Bronchial epithelial cell (primary cell): Measurements from ENCODE around the gene NEDD4L. TPM values are rescaled to one million over a fixed set of nuclear protein-coding genes. Genes with fewer than 3 reads are reported as not detected.
A peak's percentile ranks its signal among the peaks of the same experiment; 100 is the strongest.

Experiments
- DNase-seq: peaks from one replicate; pipeline ENCODE4 v3.0.0-alpha.2; 2010; ENCODE audit warnings: low read depth
- FAIRE-seq: peaks from 2 replicates; lab custom pipeline; 2011; peaks lifted over from hg19 to GRCh38; lab: Jason Lieb, UNC
- H3K27me3 ChIP-seq: 2 replicates; pipeline ENCODE4 v1.5.1; 2011; ENCODE audit warnings: low read length; ENCODE audit not compliant: control insufficient read depth, insufficient read depth
- H3K36me3 ChIP-seq: 2 replicates; pipeline ENCODE4 v1.5.1; 2011; ENCODE audit warnings: low read length; ENCODE audit not compliant: control insufficient read depth, insufficient read depth
- H3K4me3 ChIP-seq: 2 replicates; pipeline ENCODE4 v1.5.1; 2011; ENCODE audit warnings: mild to moderate bottlenecking, low read depth, low read length, control low read depth
- CTCF ChIP-seq: IDR thresholded peaks from 2 replicates; pipeline ENCODE4 v1.5.1; 2011; ENCODE audit warnings: mild to moderate bottlenecking, moderate library complexity, low read length, control low read depth, inconsistent platforms; ENCODE audit not compliant: insufficient read depth, severe bottlenecking
- total RNA-seq: library from RNA; depleted of rRNA; stranded (reverse); fragments of >200 nt; gene quantifications from 2 replicates; pipeline ENCODE4 v1.2.1, GENCODE V29; 2014

Gene NEDD4L
- total RNA-seq, 1 donor from 2014 or later, result 11.3 TPM

- H3K4me3 ChIP-seq, result no peak overlapping the region
- no peak for TF ChIP-seq CTCF
- no peaks in the 10 kb centered on the region for H3K27me3 ChIP-seq
- FAIRE-seq, result no peak
- no peaks in the 10 kb centered on the region for H3K36me3 ChIP-seq
- DNase-seq, result peak; percentile 65
Observed at GRCh38 chr18:58205443-58206160, 161.6 kb downstream of the NEDD4L start.

- no peak for DNase-seq
- no peak overlapping the region for H3K4me3 ChIP-seq
- no peaks in the 10 kb centered on the region for H3K36me3 ChIP-seq
- no peak for FAIRE-seq
- no peak for TF ChIP-seq CTCF
- no peaks in the 10 kb centered on the region for H3K27me3 ChIP-seq
Observed at GRCh38 chr18:58207520-58208152, 163.6 kb downstream of the NEDD4L start.

GRCh38 chr18:58208207-58208932 lies 164.3 kb downstream of the NEDD4L start:
- TF ChIP-seq CTCF, result no peak
- DNase-seq (peak; percentile 58), FAIRE-seq (no peak)

GRCh38 chr18:58209326-58209725 lies 165.3 kb downstream of the NEDD4L start:
- no peak for TF ChIP-seq CTCF
- Histone ChIP-seq H3K27me3 (no peaks in the 10 kb centered on the region), H3K4me3 (no peak overlapping the region), H3K36me3 (no peaks in the 10 kb centered on the region)
- FAIRE-seq (no peak), DNase-seq (peak; percentile 40)

More at GRCh38 chr18:58208207-58208932, 164.3 kb downstream of the NEDD4L start:
- no peaks in the 10 kb centered on the region for H3K36me3 ChIP-seq
- no peaks in the 10 kb centered on the region for H3K27me3 ChIP-seq
- H3K4me3 ChIP-seq, result no peak overlapping the region

- Histone ChIP-seq H3K4me3 (no peak overlapping the region), H3K27me3 (no peaks in the 10 kb centered on the region), H3K36me3 (no peaks in the 10 kb centered on the region)
- DNase-seq, result peak; percentile 30
- FAIRE-seq, result no peak
- TF ChIP-seq CTCF, result no peak
Observed at GRCh38 chr18:58211510-58211909, 167.5 kb downstream of the NEDD4L start.
